PFSK-1 (cell line): ENCODE measurements around the gene GAB1.

Source experiments
- FOXP2 ChIP-seq: optimal IDR thresholded peaks from 2 replicates; pipeline ENCODE3; 2011; ENCODE audit warnings: borderline replicate concordance, control low read depth, inconsistent platforms; ENCODE audit not compliant: insufficient read depth; ENCODE audit errors: extremely low read length, extremely low read depth
- POLR2AphosphoS5 ChIP-seq: IDR thresholded peaks from 2 replicates; pipeline ENCODE4 v1.6.1; 2012; ENCODE audit warnings: low read depth, mild to moderate bottlenecking, control low read depth, low read length, moderate library complexity
- SIN3A ChIP-seq: IDR thresholded peaks from 2 replicates; pipeline ENCODE4 v1.6.1; 2012; ENCODE audit warnings: mild to moderate bottlenecking, low read length, moderate library complexity, borderline replicate concordance; ENCODE audit not compliant: insufficient read depth
- TAF1 ChIP-seq: IDR thresholded peaks from 2 replicates; pipeline ENCODE4 v1.6.1; 2012; ENCODE audit warnings: low read length, control low read depth, borderline replicate concordance; ENCODE audit not compliant: insufficient read depth
- TF ChIP-seq, protein P1 (sequence below), 2 experiments: IDR thresholded peaks; 2 replicates each; pipeline versions ENCODE4 v1.6.1 to v1.8.0; 2011 to 2012; ENCODE audit warnings: low read depth in 2 of 2, low read length in 2 of 2, control low read depth in 1 of 2, inconsistent platforms in 1 of 2, mild to moderate bottlenecking in 1 of 2, moderate library complexity in 1 of 2; ENCODE audit not compliant: insufficient read depth in 1 of 2

The GAB1 gene

DNA sequence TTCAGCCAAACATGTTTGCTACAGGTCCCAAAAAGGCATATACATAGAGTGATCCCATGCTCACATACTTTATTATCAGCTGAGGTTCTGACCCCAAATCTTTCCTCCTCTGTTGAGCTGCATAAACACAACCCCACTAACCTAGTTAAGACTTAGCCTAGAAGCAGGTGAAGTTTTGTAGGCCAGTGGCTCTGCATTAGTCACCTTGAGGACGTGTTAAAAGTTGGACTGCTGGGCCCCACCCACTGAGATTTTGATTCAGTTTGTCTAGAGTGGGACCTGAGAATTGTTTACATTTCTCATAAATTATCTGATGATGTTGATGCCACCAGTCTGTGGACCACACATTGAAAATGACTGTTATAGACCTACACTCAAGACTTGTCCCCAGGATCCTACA lies 43.8 kb upstream of the GAB1 start:
- TF ChIP-seq SIN3A: no peak
- no peak for TF ChIP-seq TAF1
- TF ChIP-seq, protein P1, sequence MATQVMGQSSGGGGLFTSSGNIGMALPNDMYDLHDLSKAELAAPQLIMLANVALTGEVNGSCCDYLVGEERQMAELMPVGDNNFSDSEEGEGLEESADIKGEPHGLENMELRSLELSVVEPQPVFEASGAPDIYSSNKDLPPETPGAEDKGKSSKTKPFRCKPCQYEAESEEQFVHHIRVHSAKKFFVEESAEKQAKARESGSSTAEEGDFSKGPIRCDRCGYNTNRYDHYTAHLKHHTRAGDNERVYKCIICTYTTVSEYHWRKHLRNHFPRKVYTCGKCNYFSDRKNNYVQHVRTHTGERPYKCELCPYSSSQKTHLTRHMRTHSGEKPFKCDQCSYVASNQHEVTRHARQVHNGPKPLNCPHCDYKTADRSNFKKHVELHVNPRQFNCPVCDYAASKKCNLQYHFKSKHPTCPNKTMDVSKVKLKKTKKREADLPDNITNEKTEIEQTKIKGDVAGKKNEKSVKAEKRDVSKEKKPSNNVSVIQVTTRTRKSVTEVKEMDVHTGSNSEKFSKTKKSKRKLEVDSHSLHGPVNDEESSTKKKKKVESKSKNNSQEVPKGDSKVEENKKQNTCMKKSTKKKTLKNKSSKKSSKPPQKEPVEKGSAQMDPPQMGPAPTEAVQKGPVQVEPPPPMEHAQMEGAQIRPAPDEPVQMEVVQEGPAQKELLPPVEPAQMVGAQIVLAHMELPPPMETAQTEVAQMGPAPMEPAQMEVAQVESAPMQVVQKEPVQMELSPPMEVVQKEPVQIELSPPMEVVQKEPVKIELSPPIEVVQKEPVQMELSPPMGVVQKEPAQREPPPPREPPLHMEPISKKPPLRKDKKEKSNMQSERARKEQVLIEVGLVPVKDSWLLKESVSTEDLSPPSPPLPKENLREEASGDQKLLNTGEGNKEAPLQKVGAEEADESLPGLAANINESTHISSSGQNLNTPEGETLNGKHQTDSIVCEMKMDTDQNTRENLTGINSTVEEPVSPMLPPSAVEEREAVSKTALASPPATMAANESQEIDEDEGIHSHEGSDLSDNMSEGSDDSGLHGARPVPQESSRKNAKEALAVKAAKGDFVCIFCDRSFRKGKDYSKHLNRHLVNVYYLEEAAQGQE (IDR thresholded peaks at IDR 0.05; ENCODE audit: insufficient read depth in 1 of 2, low read depth in 2 of 2, low read length in 2 of 2): no peak
- no peak for TF ChIP-seq POLR2AphosphoS5
- TF ChIP-seq FOXP2: no peak

DNA sequence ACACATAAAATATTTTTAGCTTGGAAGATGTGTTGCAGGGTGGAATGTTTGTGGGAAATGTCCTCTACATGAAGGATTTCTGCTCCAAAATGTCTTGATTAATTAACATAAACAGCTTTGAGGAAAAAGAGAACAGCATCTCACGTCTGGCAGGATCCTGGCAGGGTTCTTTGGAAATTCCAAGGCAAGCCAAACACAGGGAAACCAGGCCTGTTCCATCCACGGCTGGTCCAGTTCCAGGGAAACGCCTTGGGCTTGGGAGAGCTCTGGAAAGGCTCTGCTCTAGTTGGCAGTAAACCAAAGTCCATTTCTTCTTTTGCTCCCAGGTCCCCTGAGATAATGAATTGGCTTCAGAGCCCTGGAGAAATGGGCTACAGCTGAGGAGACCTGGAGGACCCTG lies 42.4 kb upstream of the GAB1 start:
- TF ChIP-seq, protein P1 (IDR thresholded peaks at IDR 0.05; ENCODE audit: insufficient read depth in 1 of 2, low read depth in 2 of 2, low read length in 2 of 2): no peak
- TF ChIP-seq FOXP2 (no peak), POLR2AphosphoS5 (no peak), TAF1 (no peak), SIN3A (no peak)

DNA sequence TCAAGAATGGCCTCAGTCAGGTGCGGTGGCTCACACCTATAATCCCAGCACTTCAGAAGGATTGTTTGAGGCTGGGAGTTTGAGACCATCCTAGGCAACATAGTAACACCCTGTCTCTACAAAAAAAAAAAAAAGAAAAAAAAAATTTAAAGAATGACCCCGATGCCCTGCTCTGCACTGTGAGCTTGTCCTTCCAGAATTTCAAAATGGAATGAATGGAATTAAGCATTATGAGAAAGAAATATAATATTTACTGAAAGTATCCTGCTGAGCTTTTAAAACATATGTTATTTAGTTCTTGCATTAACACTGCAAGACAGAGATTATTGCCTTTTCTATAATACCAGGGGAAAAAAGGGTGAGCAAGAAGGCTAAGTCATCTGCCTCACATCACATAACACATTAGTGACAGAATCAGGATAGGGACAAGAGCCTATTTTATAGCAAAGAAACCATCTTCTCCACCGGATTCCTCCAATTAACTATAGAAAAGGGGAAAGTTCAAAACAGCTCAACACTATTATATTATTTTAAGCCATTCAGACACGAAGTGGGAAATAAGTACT lies 41.9 kb upstream of the GAB1 start:
- no peak for TF ChIP-seq SIN3A
- TF ChIP-seq, protein P1 (IDR thresholded peaks at IDR 0.05; ENCODE audit: insufficient read depth in 1 of 2, low read depth in 2 of 2, low read length in 2 of 2): no peak
- TF ChIP-seq TAF1: no peak
- no peak for TF ChIP-seq FOXP2
- no peak for TF ChIP-seq POLR2AphosphoS5

DNA sequence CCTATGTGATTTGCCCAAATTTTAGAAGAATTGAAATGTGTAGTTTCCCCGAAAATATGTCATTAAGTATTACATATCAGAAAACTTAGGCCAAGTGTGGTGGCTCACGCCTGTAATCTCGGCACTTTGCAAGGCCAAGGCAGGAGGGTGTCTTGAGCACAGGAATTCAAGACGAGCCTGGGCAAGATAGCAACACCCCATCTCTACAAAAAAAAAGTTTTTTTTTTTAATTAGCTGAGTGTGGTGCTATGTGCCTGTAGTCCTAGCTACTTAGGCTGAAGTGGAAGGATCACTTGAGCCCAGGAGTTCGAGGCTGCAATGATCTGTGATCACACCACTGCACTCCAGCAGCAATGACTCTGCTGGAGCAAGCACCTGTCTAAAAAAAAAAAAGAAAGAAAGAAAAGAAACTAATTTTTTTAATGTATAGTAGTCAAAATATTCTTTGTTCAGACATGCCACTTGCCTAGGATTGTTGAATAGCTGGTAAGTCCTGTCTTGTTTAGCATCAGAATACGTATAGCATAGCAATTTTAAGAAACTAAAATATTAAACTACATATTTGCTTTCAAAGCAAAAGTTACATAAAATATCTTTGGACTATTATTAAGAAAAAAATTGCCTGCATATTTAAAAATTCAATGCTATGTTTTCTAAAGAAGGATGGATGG lies 40.1 kb upstream of the GAB1 start:
- no peak for TF ChIP-seq FOXP2
- TF ChIP-seq SIN3A: no peak
- no peak for TF ChIP-seq POLR2AphosphoS5
- no peak for TF ChIP-seq TAF1
- TF ChIP-seq, protein P1 (IDR thresholded peaks at IDR 0.05; ENCODE audit: insufficient read depth in 1 of 2, low read depth in 2 of 2, low read length in 2 of 2): no peak
